Thyroid gland (tissue), 4 donors: ENCODE measurements around the gene ARHGEF40.

Experiments used
- CTCF ChIP-seq, 6 experiments: fragments of 200-600 bp in 3 of 6; fragments of 450-650 bp in 3 of 6; sonication (generic) in 3 of 6; IDR thresholded peaks; one replicate each; pipeline ENCODE4 v1.5.1; 2016 to 2019; ENCODE audit warnings: antibody characterized with exemption in 6 of 6, mild to moderate bottlenecking in 2 of 6, inconsistent platforms in 1 of 6, moderate library complexity in 1 of 6
- POLR2A ChIP-seq, 2 donors: fragments of 450-650 bp; IDR thresholded peaks; one replicate each; pipeline ENCODE4 v1.6.1; 2017; ENCODE audit warnings: antibody characterized with exemption in 2 of 2, mild to moderate bottlenecking in 2 of 2, moderate library complexity in 1 of 2

- TF ChIP-seq CTCF (IDR thresholded peaks at IDR 0.05) (no peak), POLR2A (IDR thresholded peaks at IDR 0.05) (no peak)
Observed at GRCh38 chr14:21106176-21106497, 36.0 kb downstream of the ARHGEF40 start.
